ENCODE results near the gene LDHA. TPM values are rescaled to one million over a fixed set of nuclear protein-coding genes. Genes with fewer than 3 reads are reported as not detected.
A peak's percentile ranks its signal among the peaks of the same experiment; 100 is the strongest.

LDHA gene
- total RNA-seq, 2 experiments from 2014 or later: 398 to 1,156 TPM

DNA sequence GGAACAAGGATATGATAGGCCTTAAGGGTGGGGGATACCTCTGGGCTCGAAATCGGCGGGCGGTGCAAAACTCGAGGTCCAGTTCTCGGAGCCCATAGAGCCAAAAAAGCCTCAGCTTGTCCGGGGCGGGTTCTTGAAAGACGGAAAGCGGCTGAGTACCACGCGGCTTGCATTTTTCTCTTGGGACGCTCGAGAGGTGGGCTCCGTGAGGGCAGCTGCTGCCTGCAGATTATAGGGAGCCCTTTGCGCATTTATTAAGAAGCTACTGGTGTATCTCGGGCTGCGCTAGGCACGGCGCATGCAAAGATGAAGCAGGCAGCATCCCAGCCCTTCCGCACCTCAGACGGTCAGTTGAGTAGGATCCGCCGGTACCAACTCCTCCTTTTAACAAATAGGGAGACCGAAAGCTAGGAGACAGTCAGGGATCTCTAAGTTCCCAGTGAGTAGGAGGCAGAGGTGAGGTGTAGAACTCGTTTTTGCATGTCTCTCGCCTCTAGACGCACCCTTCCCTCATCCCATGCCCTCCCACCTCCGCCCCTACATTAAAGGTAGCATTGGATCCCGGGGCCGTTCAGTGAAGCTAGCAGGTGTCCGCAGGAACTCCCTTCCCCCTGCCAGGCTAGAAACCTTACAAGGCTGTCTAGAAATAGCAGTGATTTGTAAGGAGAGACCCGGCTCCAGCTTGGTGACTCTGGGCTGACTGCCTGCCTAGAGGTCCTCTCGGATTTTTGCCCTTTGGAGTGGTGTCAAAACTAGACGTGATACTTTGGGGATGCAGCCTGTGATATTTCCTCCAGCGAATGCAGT is 768 bp downstream of the LDHA start:
- H3K9me2 ChIP-seq (ENCODE audit: insufficient read depth, low read length): no peaks in the 10 kb centered on the region
- peak overlapping the region; percentile 69 for H3K4me2 ChIP-seq (ENCODE audit: low read length)
- TF ChIP-seq EZH2phosphoT487 (IDR thresholded peaks at IDR 0.05; ENCODE audit: borderline replicate concordance, low read depth, low read length) (no peak), CTCF (conservative IDR thresholded peaks at IDR 0.05; ENCODE audit: low read length) (no peak)
- peak; percentile 57 for DNase-seq (ENCODE audit: low spot score)
- peak overlapping the region; percentile 89 for H3K4me3 ChIP-seq (ENCODE audit: low read depth, low read length, poor library complexity, severe bottlenecking)
- peaks cover 28% of the 10 kb centered on the region for H4K20me1 ChIP-seq (ENCODE audit: insufficient read depth, low read length)
- peaks cover 30% of the 10 kb centered on the region for H3K4me1 ChIP-seq (ENCODE audit: insufficient read depth, low read length, poor library complexity, severe bottlenecking)
- intact Hi-C loops (cut with micrococcal nuclease; ENCODE audit: unreplicated experiment): loop anchor here (2.0 to 10.0 kb wide), 3 partner anchors 132 to 280 kb away; partner anchors contain the start of gene TSG101
- peaks cover 53% of the 10 kb centered on the region for H3K36me3 ChIP-seq (ENCODE audit: insufficient read depth, low read length)
- H2AFZ ChIP-seq (ENCODE audit: low read length): no peak overlapping the region
- H3K27ac ChIP-seq (ENCODE audit: low read depth, low read length, poor library complexity, severe bottlenecking): peak overlapping the region; percentile 90
- no peaks in the 10 kb centered on the region for H3K9me3 ChIP-seq (ENCODE audit: low read length)
- POLR2A ChIA-PET: interaction anchor here (0.5 to 4.4 kb wide), 29 partner anchors 11 to 1043 kb away, joined by 3 to 56 read pairs (median 5); partner anchors contain the start of genes GTF2H1, HPS5, SPTY2D1 and TSG101
- CTCF ChIA-PET (ENCODE audit: unreplicated experiment): interaction anchor here (0.6 to 1.4 kb wide), 3 partner anchors 11 to 381 kb away, joined by 3 to 5 read pairs (median 5); no protein-coding TSS in a partner anchor
- no TSS peak for BruUV-seq (replicated peaks)
- H3K79me2 ChIP-seq (ENCODE audit: insufficient read depth, low read depth, low read length): peaks cover 70% of the 10 kb centered on the region

GRCh38 chr11:18395735-18396504 is 1.6 kb downstream of the LDHA start:
- TF ChIP-seq EZH2phosphoT487 (IDR thresholded peaks at IDR 0.05; ENCODE audit: borderline replicate concordance, low read depth, low read length) (no peak), CTCF (conservative IDR thresholded peaks at IDR 0.05; ENCODE audit: low read length) (no peak)
- H2AFZ ChIP-seq (ENCODE audit: low read length): no peak overlapping the region
- intact Hi-C loops (cut with micrococcal nuclease; ENCODE audit: unreplicated experiment): loop anchor here (1.0 to 10.0 kb wide), 5 partner anchors 74 to 383 kb away; partner anchors contain the start of genes GTF2H1, HPS5, SERGEF and TSG101
- H3K36me3 ChIP-seq (ENCODE audit: insufficient read depth, low read length): peaks cover 60% of the 10 kb centered on the region
- CTCF ChIA-PET (ENCODE audit: unreplicated experiment): interaction anchor here (1.0 to 1.4 kb wide), 2 partner anchors 12 to 74 kb away, joined by 3 to 5 read pairs; partner anchors contain the start of gene GTF2H1
- no peaks in the 10 kb centered on the region for H3K9me3 ChIP-seq (ENCODE audit: low read length)
- H3K4me3 ChIP-seq (ENCODE audit: low read depth, low read length, poor library complexity, severe bottlenecking): peak overlapping the region; percentile 89
- peak; percentile 98 for DNase-seq (ENCODE audit: low spot score)
- no peaks in the 10 kb centered on the region for H3K9me2 ChIP-seq (ENCODE audit: insufficient read depth, low read length)
- peak overlapping the region; percentile 100 for H3K4me2 ChIP-seq (ENCODE audit: low read length)
- H4K20me1 ChIP-seq (ENCODE audit: insufficient read depth, low read length): peaks cover 32% of the 10 kb centered on the region
- H3K27ac ChIP-seq (ENCODE audit: low read depth, low read length, poor library complexity, severe bottlenecking): peak overlapping the region; percentile 90
- POLR2A ChIA-PET: interaction anchor here (0.5 to 4.4 kb wide), 24 partner anchors 10 to 1044 kb away, joined by 3 to 56 read pairs (median 6); partner anchors contain the start of genes GTF2H1, HPS5, SPTY2D1 and TSG101
- H3K4me1 ChIP-seq (ENCODE audit: insufficient read depth, low read length, poor library complexity, severe bottlenecking): peaks cover 30% of the 10 kb centered on the region
- no TSS peak for BruUV-seq (replicated peaks)
- peaks cover 78% of the 10 kb centered on the region for H3K79me2 ChIP-seq (ENCODE audit: insufficient read depth, low read depth, low read length)

All from OCI-LY7 (cell line).